Stimulated activated CD4-positive, alpha-beta T cell treated with anti-CD3 and anti-CD28 coated beads, Interleukin-4, amount 100 ng/mL, for 48 hours (primary cell): ENCODE measurements around the gene BCAR1.
"Not testable (repeated sequence)": the region's sequence is repeated elsewhere in the genome, so short reads cannot be mapped to it uniquely, and the experiment has no call there.

Experiments used
- DNase-seq, 2 donors: peaks; one replicate each; pipeline ENCODE4 v3.0.0-alpha.2; 2020; ENCODE audit warnings: low read depth in 2 of 2

The BCAR1 gene

GRCh38 chr16:75251280-75252048 lies at the start of gene BCAR1:
Gene BCAR1 (minus strand): TSS chr16:75251624. CDS start chr16:75251482, 142 bp downstream.
- no peak for DNase-seq

GRCh38 chr16:75298267-75298666 lies 46.8 kb upstream of the BCAR1 start:
- DNase-seq: no peak

GRCh38 chr16:75296606-75297005 lies 45.2 kb upstream of the BCAR1 start:
- no peak for DNase-seq

- DNase-seq: no peak
Measured at GRCh38 chr16:75294773-75295459, 43.5 kb upstream of the BCAR1 start.

GRCh38 chr16:75293772-75294171 lies 42.3 kb upstream of the BCAR1 start:
- DNase-seq: no peak

- DNase-seq: no peak
Measured at GRCh38 chr16:75293173-75293572, 41.7 kb upstream of the BCAR1 start.

GRCh38 chr16:75292691-75293090 lies 41.3 kb upstream of the BCAR1 start:
- no peak for DNase-seq

GRCh38 chr16:75289189-75289588 lies 37.8 kb upstream of the BCAR1 start:
- no peak for DNase-seq

GRCh38 chr16:75288596-75289120 lies 37.2 kb upstream of the BCAR1 start:
- DNase-seq: peak; percentile 52 to 55

- DNase-seq: no peak
Measured at GRCh38 chr16:75288181-75288580, 36.8 kb upstream of the BCAR1 start.

- DNase-seq: no peak
Measured at GRCh38 chr16:75287708-75288107, 36.3 kb upstream of the BCAR1 start.

- DNase-seq: no peak
Measured at GRCh38 chr16:75286389-75286788, 35.0 kb upstream of the BCAR1 start.

- DNase-seq: no peak
Measured at GRCh38 chr16:75282466-75283281, 31.2 kb upstream of the BCAR1 start.

- DNase-seq: no peak
Measured at GRCh38 chr16:75281826-75282225, 30.4 kb upstream of the BCAR1 start.

GRCh38 chr16:75281009-75281408 lies 29.6 kb upstream of the BCAR1 start:
- DNase-seq: not testable (repeated sequence)

GRCh38 chr16:75280331-75280804 lies 28.9 kb upstream of the BCAR1 start:
- DNase-seq: no peak

- DNase-seq: no peak
Measured at GRCh38 chr16:75279305-75279704, 27.9 kb upstream of the BCAR1 start.

- DNase-seq: no peak
Measured at GRCh38 chr16:75273054-75273925, 21.9 kb upstream of the BCAR1 start.

- DNase-seq: not testable (repeated sequence)
Measured at GRCh38 chr16:75272629-75273028, 21.2 kb upstream of the BCAR1 start.

GRCh38 chr16:75272097-75272551 lies 20.7 kb upstream of the BCAR1 start:
- no peak for DNase-seq
